A673 (cell line): ENCODE measurements around the gene RASD2.

Source experiments
- CTCF ChIP-seq: fragments of 300-800, 200-600 bp; sonication (generic); conservative IDR thresholded peaks from 2 replicates; pipeline ENCODE4 v1.5.1; 2017; ENCODE audit warnings: low read depth, mild to moderate bottlenecking, antibody characterized with exemption, low read length, moderate library complexity, mixed read lengths
- EZH2 ChIP-seq: fragments of 200-600 bp; sonication (generic); IDR thresholded peaks from 2 replicates; pipeline ENCODE4 v1.6.1; 2017; ENCODE audit warnings: borderline replicate concordance, low read depth, mild to moderate bottlenecking, mixed read lengths, antibody characterized with exemption, low read length; ENCODE audit not compliant: poor library complexity, severe bottlenecking

DNA sequence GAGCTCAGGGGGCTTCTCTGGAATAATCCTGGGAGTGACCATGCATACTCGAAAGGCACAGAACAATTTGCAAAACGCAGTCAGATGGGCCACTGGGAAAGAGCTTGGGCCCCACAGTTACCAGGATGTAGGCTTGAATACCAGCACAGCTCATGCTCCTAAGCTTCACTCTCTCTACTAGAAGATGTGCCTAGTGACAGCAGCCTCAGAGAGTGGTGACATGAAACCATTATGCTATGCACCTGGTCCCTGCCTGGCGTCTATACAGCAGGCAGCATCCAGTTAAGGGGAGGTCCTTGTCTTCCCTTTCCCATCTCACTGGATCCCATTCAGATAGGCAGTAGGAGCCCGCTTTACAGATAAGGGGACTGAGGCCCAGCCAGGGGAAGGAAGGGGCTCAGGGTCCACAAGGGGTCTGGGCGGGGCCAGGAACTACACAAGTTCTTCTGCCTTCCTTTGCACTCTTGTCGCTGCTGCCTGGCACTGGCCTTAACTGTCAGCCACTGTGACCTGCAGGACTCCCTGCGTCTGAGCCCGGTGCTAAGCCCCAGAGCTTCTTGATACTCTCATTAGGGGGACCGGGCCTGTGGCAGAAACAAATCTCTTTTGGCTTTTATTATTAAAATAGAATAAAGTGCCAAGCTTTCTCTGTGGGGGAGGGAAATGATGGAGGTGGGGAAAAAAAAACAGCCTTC, 21.2 kb upstream of the RASD2 start:
- TF ChIP-seq CTCF (no peak), EZH2 (no peak)
